ENCODE results near the gene OR6S1. TPM values are rescaled to one million over a fixed set of nuclear protein-coding genes. Genes with fewer than 3 reads are reported as not detected.

Gene OR6S1
- total and polyA plus RNA-seq, 2 experiments from 2014 or later = not detected

- no peaks in the 10 kb centered on the region for H3F3A ChIP-seq (replicated peaks; ENCODE audit: low read depth)
- H3K36me3 ChIP-seq (ENCODE audit: insufficient read depth) = no peaks in the 10 kb centered on the region
- H3K27ac Mint-ChIP-seq = no peak overlapping the region
- H3K9me3 Mint-ChIP-seq = no peaks in the 10 kb centered on the region
- ATAC-seq (no peak), DNase-seq (ENCODE audit: low spot score) (no peak)
- no peak overlapping the region for H2AFZ ChIP-seq
- H3K4me3 Mint-ChIP-seq = no peak overlapping the region
- no peak overlapping the region for H3K4me2 ChIP-seq
- peaks cover 4% of the 10 kb centered on the region for H3K27me3 Mint-ChIP-seq (ENCODE audit: insufficient read depth, low read depth, poor library complexity)
- no peak for TF ChIP-seq ZNF331 (CRISPR knock-in tag; IDR thresholded peaks at IDR 0.05; ENCODE audit: low read depth)
- no peak for TF ChIP-seq REST (IDR thresholded peaks at IDR 0.05; ENCODE audit: unreplicated experiment)
- TF ChIP-seq EZH2phosphoT487 (IDR thresholded peaks at IDR 0.05; ENCODE audit: unreplicated experiment) = no peak
- TF ChIP-seq CREB1 (CRISPR knock-in tag; IDR thresholded peaks at IDR 0.05; ENCODE audit: low read depth) = no peak
- no peak for TF ChIP-seq STAT1 (IDR thresholded peaks at IDR 0.05; ENCODE audit: unreplicated experiment)
- no peaks in the 10 kb centered on the region for H4K20me1 ChIP-seq (replicated peaks; ENCODE audit: insufficient read depth)
- no peaks in the 10 kb centered on the region for H3K9me2 ChIP-seq (ENCODE audit: insufficient read depth)
- H3K4me1 ChIP-seq (ENCODE audit: insufficient read depth) = no peaks in the 10 kb centered on the region
- H3K4me1 Mint-ChIP-seq = peaks cover 2% of the 10 kb centered on the region; the same call in 2 of the 3 replicates
- no peak overlapping the region for H3K4me3 ChIP-seq
- H3K27me3 ChIP-seq (ENCODE audit: insufficient read depth) = no peaks in the 10 kb centered on the region
- no peak overlapping the region for H3K27ac ChIP-seq (ENCODE audit: low read depth)
- no peaks in the 10 kb centered on the region for H3K79me2 ChIP-seq (replicated peaks; ENCODE audit: insufficient read depth)
- H3K36me3 Mint-ChIP-seq (ENCODE audit: low read depth) = no peaks in the 10 kb centered on the region
Measured at GRCh38 chr14:20645481-20645880, 4.0 kb upstream of the OR6S1 start.

- no peaks in the 10 kb centered on the region for H3K36me3 ChIP-seq (ENCODE audit: insufficient read depth)
- DNase-seq (ENCODE audit: low spot score) (no peak), ATAC-seq (no peak)
- Mint-ChIP-seq H3K9me3 (no peaks in the 10 kb centered on the region), H3K4me3 (no peak overlapping the region), H3K27ac (no peak overlapping the region), H3K4me1 (peaks cover 2% of the 10 kb centered on the region; the same call in 2 of the 3 replicates), H3K27me3 (ENCODE audit: insufficient read depth, low read depth, poor library complexity) (peaks cover 4% of the 10 kb centered on the region), H3K36me3 (ENCODE audit: low read depth) (no peaks in the 10 kb centered on the region)
- H3K9me2 ChIP-seq (ENCODE audit: insufficient read depth) = no peaks in the 10 kb centered on the region
- no peaks in the 10 kb centered on the region for H3K27me3 ChIP-seq (ENCODE audit: insufficient read depth)
- H2AFZ ChIP-seq = no peak overlapping the region
- H3K4me2 ChIP-seq = no peak overlapping the region
- no peaks in the 10 kb centered on the region for H3F3A ChIP-seq (replicated peaks; ENCODE audit: low read depth)
- H4K20me1 ChIP-seq (replicated peaks; ENCODE audit: insufficient read depth) = no peaks in the 10 kb centered on the region
- H3K79me2 ChIP-seq (replicated peaks; ENCODE audit: insufficient read depth) = no peaks in the 10 kb centered on the region
- H3K4me3 ChIP-seq = no peak overlapping the region
- no peaks in the 10 kb centered on the region for H3K4me1 ChIP-seq (ENCODE audit: insufficient read depth)
- no peak overlapping the region for H3K27ac ChIP-seq (ENCODE audit: low read depth)
- TF ChIP-seq POLR2AphosphoS5 (IDR thresholded peaks at IDR 0.05; ENCODE audit: low read depth) = no peak
- TF ChIP-seq ZNF331 (CRISPR knock-in tag; IDR thresholded peaks at IDR 0.05; ENCODE audit: low read depth) = no peak
- TF ChIP-seq, protein P1, sequence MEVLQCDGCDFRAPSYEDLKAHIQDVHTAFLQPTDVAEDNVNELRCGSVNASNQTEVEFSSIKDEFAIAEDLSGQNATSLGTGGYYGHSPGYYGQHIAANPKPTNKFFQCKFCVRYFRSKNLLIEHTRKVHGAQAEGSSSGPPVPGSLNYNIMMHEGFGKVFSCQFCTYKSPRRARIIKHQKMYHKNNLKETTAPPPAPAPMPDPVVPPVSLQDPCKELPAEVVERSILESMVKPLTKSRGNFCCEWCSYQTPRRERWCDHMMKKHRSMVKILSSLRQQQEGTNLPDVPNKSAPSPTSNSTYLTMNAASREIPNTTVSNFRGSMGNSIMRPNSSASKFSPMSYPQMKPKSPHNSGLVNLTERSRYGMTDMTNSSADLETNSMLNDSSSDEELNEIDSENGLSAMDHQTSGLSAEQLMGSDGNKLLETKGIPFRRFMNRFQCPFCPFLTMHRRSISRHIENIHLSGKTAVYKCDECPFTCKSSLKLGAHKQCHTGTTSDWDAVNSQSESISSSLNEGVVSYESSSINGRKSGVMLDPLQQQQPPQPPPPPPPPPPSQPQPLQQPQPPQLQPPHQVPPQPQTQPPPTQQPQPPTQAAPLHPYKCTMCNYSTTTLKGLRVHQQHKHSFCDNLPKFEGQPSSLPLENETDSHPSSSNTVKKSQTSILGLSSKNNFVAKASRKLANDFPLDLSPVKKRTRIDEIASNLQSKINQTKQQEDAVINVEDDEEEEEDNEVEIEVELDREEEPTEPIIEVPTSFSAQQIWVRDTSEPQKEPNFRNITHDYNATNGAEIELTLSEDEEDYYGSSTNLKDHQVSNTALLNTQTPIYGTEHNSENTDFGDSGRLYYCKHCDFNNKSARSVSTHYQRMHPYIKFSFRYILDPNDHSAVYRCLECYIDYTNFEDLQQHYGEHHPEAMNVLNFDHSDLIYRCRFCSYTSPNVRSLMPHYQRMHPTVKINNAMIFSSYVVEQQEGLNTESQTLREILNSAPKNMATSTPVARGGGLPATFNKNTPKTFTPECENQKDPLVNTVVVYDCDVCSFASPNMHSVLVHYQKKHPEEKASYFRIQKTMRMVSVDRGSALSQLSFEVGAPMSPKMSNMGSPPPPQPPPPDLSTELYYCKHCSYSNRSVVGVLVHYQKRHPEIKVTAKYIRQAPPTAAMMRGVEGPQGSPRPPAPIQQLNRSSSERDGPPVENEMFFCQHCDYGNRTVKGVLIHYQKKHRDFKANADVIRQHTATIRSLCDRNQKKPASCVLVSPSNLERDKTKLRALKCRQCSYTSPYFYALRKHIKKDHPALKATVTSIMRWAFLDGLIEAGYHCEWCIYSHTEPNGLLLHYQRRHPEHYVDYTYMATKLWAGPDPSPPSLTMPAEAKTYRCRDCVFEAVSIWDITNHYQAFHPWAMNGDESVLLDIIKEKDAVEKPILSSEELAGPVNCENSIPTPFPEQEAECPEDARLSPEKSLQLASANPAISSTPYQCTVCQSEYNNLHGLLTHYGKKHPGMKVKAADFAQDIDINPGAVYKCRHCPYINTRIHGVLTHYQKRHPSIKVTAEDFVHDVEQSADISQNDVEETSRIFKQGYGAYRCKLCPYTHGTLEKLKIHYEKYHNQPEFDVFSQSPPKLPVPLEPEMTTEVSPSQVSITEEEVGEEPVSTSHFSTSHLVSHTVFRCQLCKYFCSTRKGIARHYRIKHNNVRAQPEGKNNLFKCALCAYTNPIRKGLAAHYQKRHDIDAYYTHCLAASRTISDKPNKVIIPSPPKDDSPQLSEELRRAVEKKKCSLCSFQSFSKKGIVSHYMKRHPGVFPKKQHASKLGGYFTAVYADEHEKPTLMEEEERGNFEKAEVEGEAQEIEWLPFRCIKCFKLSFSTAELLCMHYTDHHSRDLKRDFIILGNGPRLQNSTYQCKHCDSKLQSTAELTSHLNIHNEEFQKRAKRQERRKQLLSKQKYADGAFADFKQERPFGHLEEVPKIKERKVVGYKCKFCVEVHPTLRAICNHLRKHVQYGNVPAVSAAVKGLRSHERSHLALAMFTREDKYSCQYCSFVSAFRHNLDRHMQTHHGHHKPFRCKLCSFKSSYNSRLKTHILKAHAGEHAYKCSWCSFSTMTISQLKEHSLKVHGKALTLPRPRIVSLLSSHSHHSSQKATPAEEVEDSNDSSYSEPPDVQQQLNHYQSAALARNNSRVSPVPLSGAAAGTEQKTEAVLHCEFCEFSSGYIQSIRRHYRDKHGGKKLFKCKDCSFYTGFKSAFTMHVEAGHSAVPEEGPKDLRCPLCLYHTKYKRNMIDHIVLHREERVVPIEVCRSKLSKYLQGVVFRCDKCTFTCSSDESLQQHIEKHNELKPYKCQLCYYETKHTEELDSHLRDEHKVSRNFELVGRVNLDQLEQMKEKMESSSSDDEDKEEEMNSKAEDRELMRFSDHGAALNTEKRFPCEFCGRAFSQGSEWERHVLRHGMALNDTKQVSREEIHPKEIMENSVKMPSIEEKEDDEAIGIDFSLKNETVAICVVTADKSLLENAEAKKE (CRISPR knock-in tag; IDR thresholded peaks at IDR 0.05) = no peak
- TF ChIP-seq, protein P2, sequence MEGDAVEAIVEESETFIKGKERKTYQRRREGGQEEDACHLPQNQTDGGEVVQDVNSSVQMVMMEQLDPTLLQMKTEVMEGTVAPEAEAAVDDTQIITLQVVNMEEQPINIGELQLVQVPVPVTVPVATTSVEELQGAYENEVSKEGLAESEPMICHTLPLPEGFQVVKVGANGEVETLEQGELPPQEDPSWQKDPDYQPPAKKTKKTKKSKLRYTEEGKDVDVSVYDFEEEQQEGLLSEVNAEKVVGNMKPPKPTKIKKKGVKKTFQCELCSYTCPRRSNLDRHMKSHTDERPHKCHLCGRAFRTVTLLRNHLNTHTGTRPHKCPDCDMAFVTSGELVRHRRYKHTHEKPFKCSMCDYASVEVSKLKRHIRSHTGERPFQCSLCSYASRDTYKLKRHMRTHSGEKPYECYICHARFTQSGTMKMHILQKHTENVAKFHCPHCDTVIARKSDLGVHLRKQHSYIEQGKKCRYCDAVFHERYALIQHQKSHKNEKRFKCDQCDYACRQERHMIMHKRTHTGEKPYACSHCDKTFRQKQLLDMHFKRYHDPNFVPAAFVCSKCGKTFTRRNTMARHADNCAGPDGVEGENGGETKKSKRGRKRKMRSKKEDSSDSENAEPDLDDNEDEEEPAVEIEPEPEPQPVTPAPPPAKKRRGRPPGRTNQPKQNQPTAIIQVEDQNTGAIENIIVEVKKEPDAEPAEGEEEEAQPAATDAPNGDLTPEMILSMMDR (conservative IDR thresholded peaks at IDR 0.05; ENCODE audit: low read depth in 2 of 2) = no peak
- TF ChIP-seq NANOG (IDR thresholded peaks at IDR 0.05; ENCODE audit: borderline replicate concordance) = no peak
- TF ChIP-seq STAT1 (IDR thresholded peaks at IDR 0.05; ENCODE audit: unreplicated experiment) = no peak
- TF ChIP-seq EZH2phosphoT487 (IDR thresholded peaks at IDR 0.05; ENCODE audit: unreplicated experiment) = no peak
- no peak for TF ChIP-seq CREB1 (CRISPR knock-in tag; IDR thresholded peaks at IDR 0.05; ENCODE audit: low read depth)
- TF ChIP-seq EZH2 (IDR thresholded peaks at IDR 0.05; ENCODE audit: low read depth, unreplicated experiment) = no peak
Measured at GRCh38 chr14:20644520-20644919, 3.0 kb upstream of the OR6S1 start.
